Stimulated activated CD4-positive, alpha-beta T cell treated with anti-CD3 and anti-CD28 coated beads, Interleukin-12 subunit alpha, Interleukin-12 subunit beta, amount 100 ng/mL, for 48 hours (primary cell): ENCODE data around the gene ERGIC3.
"Not testable (repeated sequence)": the region's sequence is repeated elsewhere in the genome, so short reads cannot be mapped to it uniquely, and the experiment has no call there.

Source experiments
- DNase-seq, 3 donors: peaks; one replicate each; pipeline ENCODE4 v3.0.0-alpha.2; 2020; ENCODE audit warnings: low read depth in 2 of 3, low spot score in 1 of 3

ERGIC3 gene

DNA sequence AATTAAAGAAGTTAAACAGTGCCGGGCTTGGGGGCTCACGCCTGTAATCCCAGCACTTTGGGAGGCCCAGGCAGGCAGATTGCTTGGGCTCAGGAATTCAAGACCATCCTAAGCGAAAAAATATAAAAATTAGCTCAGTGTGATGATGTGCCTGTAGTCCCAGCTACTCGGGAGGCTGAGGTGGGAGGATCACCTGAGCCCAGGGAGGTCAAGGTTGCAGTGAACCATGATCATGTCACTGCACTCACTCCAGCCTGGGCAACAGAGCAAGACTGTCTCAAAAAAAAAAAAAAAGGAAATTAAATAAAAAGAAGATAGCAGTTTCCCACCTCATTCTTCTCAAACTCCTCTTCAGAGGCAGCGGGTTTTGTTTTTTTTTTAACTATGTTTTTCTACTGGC lies 24.1 kb upstream of the ERGIC3 start:
- DNase-seq: not testable (repeated sequence)

DNA sequence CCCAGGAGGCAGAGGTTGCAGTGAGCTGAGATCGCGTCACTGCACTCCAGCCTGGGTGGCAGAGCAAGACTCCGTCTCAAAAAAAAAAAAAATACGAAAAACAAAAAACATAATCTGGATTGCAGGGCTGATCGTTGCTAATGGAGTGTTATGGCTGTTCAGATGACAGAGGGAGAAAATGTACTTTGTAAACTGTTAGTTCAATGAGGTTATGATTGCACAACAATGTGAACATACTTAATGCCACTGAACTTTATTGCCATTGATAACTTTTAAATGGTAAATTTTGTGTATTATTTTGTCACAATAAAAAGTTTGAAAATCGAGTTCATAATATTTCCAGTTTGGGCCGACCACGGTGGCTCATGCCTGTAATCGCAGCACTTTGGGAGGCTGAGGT lies 22.9 kb upstream of the ERGIC3 start:
- no peak for DNase-seq

DNA sequence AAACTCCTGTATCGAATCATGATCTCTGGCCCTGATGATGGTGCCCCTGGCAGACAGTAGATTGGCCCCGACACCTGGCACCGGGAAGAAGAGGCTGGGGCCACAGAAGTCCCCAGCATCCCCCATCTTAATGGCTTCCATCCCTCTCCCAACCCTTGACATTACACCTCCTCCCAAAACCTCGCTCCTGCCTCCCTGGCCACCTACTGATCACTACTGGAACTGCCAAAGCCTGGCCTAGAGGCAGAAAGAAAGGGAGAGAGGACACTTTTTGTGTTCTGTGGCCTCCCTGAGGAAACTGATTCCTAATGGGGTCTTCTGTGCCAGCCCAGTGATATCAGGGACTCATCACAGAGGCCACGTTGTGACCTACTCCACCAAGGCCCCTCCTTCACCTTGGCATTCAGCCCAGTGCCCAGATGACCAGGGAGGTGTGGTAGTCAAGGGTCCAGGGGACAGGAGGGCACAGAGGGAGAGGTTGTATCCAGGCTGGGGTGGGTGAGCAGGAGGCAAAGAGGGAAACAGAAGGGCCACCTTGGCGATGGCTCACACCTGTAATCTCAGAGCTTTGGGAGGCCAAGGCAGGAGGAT lies 18.5 kb upstream of the ERGIC3 start:
- DNase-seq: peak in 1 of 3 donors; percentile 27

DNA sequence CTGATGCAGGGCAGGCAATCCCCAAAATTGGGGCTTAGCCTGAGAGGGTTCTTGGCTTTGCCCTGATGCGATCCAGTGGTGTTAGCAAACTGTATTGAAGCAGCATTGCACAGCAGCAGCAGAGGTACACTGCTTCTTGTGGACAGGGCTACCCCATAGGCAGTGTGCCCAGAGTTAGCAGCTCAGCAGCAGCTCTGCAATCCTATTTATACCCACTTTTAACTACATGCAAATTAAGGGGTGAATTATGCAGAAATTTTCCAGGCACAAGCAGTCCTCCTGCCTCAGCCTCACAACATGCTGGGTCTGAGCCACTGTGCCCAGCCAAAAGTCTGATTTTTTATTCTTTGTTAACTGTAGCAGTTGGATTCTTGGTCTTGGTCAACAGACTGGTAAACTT lies 16.2 kb upstream of the ERGIC3 start:
- DNase-seq: no peak

DNA sequence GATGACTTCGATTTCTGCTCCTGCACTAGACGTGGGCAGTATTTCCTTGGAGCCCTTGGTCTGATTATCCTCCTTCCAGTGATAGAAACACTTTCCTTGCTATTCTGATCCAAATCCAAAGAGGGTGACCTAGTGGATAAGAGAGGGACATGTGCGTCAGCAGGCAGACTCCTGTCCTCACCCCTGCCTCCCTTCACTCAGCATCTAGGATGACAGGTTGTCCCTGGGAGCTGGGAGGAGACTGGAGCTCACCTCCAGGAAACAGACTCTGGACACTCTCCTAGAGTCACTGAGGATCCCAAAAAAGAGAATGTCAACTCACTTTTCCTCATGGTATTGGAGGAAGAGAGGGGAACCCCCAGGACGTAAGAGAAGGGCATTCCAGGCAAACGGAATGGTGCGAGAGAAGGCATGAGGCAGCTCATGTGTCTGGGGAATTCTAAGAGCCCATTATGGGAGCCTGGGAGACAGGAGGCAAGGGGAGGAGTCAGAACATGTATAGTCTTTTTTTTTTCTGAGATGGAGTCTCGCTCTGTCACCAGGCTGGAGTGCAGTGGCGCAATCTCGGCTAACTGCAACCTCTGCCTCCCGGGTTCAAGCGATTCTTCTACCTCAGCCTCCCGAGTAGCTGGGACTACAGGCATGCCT lies 14.6 kb upstream of the ERGIC3 start:
- no peak for DNase-seq

DNA sequence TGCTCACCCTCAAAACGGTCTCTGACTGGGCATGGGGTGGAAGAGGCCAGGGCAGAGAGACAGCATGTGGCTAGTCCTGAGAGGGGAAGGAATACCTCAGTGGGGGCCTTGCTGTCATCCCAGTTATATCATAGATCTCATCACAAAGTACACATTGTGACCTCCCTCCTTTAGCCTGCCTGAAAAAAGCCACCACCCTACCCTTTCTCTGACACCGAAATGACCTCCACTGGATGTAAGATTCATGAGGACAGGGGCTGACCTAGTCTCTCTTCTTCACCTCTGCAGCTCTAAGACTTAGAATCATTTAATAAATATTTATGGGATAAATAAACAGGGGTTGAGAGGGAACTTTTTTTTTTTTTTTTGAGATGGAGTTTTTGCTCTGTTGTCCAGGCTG lies 12.3 kb upstream of the ERGIC3 start, which contains the start of gene C20orf173:
TSS of gene C20orf173 (minus strand) at position 101 of the 400 bp plus-strand sequence. CDS start 279 bp downstream, outside the sequence.
- no peak for DNase-seq

DNA sequence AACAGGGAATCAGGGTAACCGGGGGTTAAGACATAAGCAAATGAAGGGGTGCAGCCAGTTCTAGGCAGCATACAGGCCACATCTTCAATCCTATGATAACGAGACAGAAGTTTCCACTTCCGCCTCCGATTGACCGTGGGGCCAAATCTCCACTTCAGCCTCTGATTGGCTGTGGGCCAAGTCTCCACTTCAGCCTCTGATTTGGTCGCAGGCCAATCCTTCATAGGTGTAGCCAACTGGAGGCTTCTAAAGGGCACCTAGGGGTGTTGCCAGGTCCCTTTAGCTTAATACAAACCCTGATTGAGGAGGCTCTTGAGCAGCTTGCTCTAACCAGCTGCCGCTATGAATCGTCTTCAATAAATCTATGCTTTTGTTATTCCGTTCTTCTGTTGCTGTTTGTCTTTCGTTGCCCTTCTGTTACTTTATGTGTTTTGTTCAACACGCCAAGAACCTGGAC lies 2.1 kb upstream of the ERGIC3 start:
- peak in 1 of 3 donors; percentile 7 for DNase-seq

DNA sequence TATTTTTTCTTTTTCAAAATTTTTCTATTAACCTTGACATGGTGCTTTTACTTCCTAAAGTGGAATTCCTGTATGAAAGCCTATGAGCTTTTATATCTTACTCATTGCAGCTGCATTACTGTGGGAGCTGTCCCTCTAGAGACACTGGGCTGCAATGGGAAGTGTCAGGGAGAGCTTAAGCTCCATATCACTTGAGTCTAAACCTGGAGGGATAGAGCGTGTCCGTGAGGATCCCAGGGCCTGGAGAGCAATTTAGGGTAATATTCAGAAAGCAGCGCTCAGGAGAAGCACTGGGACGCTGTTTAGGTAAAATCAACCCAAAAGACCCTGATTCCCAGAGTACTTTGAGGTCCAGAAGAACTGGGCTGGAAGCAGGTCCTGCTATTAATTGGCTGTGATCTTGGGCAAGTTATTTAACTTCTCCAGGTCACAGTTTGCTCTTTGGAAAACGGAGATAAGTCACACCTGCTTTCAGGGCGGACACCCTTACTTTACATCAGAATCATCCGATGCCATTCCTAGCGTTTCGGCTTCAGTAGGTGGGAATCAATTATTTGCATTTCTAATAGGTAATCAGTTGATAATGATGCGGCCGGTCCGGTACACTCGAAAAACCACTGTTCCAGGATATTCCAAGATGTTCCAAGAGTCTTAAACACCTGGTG lies 628 bp upstream of the ERGIC3 start:
- no peak for DNase-seq

DNA sequence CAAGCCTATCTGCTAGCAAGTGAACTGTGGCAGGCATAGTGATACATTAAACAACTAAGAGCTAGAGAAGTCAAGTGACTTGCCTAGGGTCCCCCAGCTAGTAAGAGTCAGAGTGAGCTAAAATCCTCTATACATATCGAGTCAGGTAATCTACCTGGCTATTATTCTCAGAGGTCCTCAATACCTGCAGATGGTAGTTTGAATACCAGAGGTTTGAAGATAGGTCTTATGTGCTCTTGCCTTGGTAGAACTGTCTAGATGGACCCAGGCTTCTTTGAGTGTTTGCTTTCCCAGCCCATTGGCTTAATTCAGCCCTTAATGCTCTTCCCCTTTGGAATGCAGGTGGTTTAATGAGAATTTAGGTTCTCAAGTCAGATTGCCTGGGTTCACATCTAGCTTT lies 1.1 kb downstream of the ERGIC3 start:
- no peak for DNase-seq

DNA sequence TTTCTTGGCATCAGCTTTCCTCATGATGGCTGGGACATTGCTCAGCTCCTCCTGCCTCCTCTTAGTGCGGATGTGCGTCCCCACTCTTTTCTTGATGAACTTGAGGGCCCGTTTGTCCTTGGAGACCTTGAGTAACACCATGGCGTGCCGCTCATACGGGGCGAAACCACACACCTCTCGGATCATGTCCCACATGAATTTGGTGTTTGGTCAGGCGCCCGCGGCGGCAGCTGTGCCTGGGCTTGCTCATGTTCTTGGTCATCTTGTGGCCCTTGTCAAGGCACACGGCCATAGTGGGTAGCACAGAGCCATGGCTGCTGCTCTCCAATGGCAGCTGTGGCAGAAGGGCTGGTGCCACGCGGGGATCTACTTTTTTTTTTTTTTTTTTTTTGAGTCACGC lies 2.6 kb downstream of the ERGIC3 start:
- DNase-seq: no peak

DNA sequence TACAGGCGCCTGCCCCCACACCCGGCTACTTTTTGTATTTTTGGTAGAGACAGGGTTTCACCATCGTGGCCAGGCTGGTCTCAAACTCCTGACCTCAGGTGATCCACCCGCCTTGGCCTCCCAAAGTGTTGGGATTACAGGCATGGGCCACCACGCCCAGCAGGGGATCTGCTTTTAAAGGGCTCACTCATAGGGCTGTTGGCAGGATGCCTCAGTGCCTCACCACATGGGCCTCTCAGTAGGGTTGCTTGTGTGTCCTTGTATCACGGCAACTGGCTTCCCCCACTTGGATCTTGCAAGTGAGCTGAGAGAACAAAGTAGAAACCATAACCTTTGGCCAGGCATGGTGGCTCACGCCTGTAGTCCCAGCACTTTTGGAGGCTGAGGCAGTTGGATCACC lies 3.1 kb downstream of the ERGIC3 start:
- DNase-seq: not testable (repeated sequence)

DNA sequence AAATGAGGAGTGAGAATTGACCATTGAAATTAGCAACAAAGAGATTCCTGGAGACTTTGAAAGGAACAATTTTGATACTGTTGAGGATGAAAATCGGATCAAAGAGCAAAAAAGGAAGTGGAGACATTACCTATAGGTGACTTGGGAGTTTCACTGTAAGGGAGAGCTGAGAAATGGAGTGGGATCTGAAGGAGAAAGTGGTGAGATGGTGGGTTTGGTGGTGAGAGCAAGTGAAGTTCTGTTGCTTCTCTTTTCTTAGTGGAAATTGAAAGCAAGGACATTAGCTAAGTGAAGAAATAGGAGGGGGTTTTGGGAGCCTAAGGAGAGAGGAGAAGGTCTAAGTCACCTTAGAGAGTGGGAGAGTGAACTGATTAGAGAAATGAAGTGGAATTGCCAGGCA lies 4.2 kb downstream of the ERGIC3 start:
- DNase-seq: no peak

DNA sequence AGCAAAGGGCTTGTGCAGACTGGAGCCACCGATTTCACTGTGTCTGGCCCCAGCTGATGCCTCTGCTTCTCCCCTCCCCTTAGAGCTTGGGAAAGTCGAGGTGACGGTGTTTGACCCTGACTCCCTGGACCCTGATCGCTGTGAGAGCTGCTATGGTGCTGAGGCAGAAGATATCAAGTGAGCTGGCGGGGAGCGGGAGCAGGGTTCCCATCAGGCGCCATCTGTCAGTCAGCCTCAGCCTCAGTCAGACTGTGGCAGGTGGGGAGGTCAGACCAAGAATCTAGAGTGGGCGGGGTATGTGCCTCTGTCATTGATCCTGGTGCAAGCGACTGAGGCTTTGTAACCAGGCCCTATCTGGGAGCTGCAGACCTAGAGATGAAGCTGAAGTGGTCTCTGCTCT lies 5.5 kb downstream of the ERGIC3 start:
- no peak for DNase-seq

DNA sequence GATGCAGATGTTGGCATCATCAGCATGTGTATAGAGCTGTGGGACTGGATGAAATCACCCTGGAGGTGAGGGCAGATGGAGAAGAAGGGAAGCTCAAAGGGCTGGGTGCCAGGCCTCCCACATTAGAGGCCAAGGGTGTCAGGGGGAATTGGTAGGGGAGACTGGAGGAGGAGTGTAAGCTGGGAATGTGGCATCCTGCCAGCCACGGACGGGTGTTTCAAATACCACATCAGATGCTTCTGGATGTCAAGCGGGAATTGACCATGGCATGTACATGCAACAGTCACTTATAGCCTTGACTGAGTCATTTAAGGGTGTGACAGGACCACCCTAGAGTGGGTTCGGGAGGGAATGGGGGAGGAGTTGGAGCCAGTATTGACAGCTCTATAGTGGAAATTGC lies 9.6 kb downstream of the ERGIC3 start:
- DNase-seq: no peak

DNA sequence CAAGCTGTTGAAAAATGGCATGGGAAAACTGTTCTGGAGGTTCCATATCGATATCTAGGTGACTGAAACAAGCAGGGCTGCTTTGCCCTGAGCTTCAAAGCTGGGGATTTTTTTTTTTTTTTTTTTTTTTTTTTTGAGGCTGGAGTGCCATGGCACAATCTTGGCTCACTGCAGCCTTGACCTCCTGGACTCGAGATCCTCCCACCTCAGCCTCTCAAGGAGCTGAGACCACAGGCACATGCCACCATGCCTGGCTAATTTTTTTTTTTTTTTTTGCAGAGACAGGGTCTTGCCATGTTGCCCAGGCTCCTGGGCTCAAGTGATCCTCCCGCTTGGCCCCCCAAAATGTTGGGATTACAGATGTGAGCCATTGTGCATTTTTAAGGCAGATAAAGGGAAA lies 11.0 kb downstream of the ERGIC3 start:
- DNase-seq: no peak

DNA sequence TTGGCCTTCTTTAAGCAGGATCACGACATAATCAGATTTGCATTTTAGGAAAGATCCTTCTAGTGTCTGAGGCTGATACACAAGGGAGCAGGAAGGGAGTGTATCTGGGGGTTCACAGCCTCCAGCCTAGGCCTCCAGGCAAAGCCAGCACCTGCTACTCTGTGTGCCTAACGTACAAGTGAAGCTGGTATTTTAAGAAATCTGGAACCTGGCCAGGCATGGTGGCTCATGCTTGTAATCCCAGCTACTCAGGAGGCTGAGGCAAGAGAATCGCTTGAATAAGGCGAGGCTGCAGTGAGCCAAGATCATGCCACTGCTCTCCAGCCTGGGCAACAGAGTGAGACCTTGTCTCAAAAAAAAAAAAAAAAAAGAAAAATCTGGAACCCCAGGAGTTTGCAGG lies 13.6 kb downstream of the ERGIC3 start:
- not testable (repeated sequence) for DNase-seq

DNA sequence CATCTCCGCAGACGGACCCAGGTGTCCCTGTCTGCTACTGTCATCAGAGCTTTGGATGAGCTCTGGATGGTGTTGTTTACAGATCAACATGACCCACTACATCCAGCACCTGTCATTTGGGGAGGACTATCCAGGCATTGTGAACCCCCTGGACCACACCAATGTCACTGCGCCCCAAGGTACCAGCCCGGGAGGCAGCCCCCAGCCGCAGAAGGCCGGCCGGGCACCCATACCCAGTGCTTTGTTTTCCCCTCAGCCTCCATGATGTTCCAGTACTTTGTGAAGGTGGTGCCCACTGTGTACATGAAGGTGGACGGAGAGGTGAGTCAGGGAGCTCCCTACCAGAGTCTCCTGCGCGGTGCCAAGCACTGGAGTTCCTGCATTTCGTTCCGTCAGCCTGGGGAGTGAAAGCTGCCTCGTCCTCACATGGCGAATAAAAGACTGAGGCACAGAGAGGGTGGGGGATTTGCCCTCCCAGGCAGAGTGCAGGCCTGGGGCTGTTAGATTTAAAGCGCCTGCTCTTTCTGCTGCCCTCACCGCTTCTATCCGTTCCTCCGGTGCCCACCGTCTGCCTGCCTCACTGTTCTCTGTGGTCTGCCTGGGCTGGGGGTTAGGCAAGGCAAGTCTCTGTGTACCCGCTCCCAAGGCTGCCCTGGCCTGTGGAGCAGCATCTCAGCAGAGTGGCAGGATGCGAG lies 14.2 kb downstream of the ERGIC3 start:
- no peak for DNase-seq

DNA sequence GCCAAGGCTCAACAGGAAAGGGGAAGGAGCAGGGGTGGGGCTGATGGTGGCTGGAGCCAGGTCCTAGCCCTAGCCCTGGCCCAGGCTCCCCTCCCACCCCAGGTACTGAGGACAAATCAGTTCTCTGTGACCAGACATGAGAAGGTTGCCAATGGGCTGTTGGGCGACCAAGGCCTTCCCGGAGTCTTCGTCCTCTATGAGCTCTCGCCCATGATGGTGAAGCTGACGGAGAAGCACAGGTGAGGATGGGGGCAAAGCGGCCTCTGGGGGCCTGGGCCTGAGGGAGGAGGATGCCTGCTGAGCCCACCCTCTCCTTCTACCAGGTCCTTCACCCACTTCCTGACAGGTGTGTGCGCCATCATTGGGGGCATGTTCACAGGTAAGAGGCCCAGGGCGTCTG lies 15.0 kb downstream of the ERGIC3 start:
- DNase-seq: no peak

DNA sequence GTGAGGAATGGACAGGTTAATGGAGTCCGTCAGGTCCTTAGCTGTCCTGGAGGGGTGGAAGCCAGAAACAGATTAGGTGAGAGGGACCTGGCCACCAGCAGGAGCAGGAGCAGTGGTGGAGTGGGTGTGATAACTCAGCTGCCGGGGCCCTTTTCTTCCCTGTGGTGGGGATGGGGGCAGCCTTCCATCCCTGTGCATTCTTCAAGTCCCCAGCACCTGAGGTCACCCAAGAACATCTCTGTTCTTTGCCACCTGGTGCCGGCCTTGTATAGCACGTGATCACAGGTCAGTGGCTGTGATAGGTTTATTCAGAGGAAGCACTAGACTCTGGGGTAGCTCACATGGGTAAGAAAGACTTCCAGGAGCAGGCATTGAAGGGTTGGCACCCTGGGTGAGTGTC lies 16.6 kb downstream of the ERGIC3 start:
- DNase-seq: no peak

DNA sequence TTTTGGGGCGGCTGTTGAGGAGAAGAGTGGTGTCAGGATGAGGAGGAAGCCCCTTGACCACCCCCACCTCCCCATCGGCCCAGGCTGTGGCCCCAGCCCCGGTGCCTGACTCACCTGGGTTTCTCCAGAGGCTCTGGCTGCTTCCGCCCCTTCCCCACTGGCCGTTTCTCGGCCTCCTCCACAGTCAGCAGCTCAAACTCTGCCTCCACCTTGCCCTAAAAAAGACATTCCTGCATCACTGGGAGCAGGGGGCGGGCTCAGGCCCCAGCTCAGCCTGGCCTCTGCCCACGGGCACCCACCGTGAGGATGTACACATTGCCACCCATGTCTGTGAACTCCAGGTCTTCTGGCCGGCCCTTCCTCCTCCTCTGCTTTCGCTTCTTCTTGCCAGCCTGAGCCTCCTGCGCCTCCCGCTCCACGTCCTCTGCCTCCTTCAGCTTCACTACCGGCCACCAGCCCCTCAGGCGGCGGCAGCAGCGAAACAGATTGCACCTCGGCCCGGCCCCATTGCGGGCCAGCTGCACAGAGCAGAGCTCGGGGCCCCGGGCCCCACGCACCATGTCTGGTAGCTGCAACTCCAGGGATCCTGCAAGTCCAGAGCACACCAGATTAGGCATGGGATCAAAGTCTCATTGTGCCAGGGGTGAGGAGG lies 17.3 kb downstream of the ERGIC3 start:
- DNase-seq: no peak

DNA sequence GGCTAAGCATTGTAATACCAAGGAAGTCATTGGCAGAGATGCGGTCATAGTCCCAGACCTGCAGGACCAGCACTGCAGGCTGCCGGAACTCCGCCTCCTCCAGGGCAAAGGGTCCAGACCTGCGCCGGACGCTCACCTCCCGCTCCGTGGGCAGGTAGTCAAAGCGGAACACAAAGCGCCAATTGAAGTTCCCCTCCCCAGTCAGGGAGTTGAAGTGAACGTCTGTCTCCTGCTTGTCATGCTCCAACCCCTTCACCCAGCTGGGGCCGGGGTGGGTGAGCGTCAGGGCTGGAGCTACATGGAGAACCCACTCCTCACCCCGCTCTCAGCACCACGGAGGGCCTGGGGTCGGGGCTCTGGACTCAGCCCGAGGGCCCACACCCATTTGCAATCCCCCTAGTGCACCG lies 18.2 kb downstream of the ERGIC3 start:
- DNase-seq: no peak
